HUDEP-2 (cell line): ENCODE measurements around the gene ZNF837.
"Not testable (repeated sequence)": the region's sequence is repeated elsewhere in the genome, so short reads cannot be mapped to it uniquely, and the experiment has no call there.

Source experiments
- DNase-seq, 76 experiments: peaks; one replicate each; lab custom pipeline; 2025; ENCODE audit not compliant: unreplicated experiment in 76 of 76; lab: John Stamatoyannopoulos, UW

ZNF837 gene

GRCh38 chr19:58351990-58352755, 28.7 kb downstream of the ZNF837 start:
- no peak for DNase-seq

- DNase-seq = no peak
Measured at GRCh38 chr19:58351558-58351878, 29.3 kb downstream of the ZNF837 start.

- no peak for DNase-seq
Measured at GRCh38 chr19:58350871-58351557, 29.8 kb downstream of the ZNF837 start.

GRCh38 chr19:58350001-58350861, 30.6 kb downstream of the ZNF837 start:
- DNase-seq = no peak

GRCh38 chr19:58349590-58349989, 31.2 kb downstream of the ZNF837 start:
- DNase-seq = no peak

GRCh38 chr19:58348080-58348479, 32.8 kb downstream of the ZNF837 start:
- not testable (repeated sequence) for DNase-seq

GRCh38 chr19:58346961-58347929, 33.6 kb downstream of the ZNF837 start:
- DNase-seq = peak in 1 of 76 experiments; percentile 16

GRCh38 chr19:58345558-58345957, 35.3 kb downstream of the ZNF837 start:
- DNase-seq = no peak

GRCh38 chr19:58338825-58339558, 41.8 kb downstream of the ZNF837 start:
- no peak for DNase-seq

GRCh38 chr19:58338336-58338735, 42.5 kb downstream of the ZNF837 start:
- DNase-seq = no peak

GRCh38 chr19:58336820-58337219, 44.0 kb downstream of the ZNF837 start:
- no peak for DNase-seq

GRCh38 chr19:58336216-58336615, 44.6 kb downstream of the ZNF837 start:
- no peak for DNase-seq

- no peak for DNase-seq
Measured at GRCh38 chr19:58335630-58336029, 45.2 kb downstream of the ZNF837 start.

- DNase-seq = no peak
Measured at GRCh38 chr19:58334691-58335249, 46.1 kb downstream of the ZNF837 start.

- no peak for DNase-seq
Measured at GRCh38 chr19:58332697-58333096, 48.1 kb downstream of the ZNF837 start.

- peak in 17 of 76 experiments; percentile 6 to 45 (median 24) for DNase-seq
Measured at GRCh38 chr19:58330458-58330857, 50.4 kb downstream of the ZNF837 start.

- peak in 8 of 76 experiments; percentile 4 to 18 (median 10) for DNase-seq
Measured at GRCh38 chr19:58328999-58329398, 51.8 kb downstream of the ZNF837 start.

GRCh38 chr19:58326914-58327726, 53.7 kb downstream of the ZNF837 start, which contains the start of gene ZSCAN22:
TSS of gene ZSCAN22 (plus strand) at chr19:58326994. CDS start at chr19:58334803, 7,809 bp downstream.
- peak; percentile 48 to 98 (median 94) for DNase-seq
